ENCODE results near the gene MYO1E.

MYO1E gene

GRCh38 chr15:59294574-59295260 lies 78.0 kb downstream of the MYO1E start:
- Mint-ChIP-seq H3K27me3 (ENCODE audit: low read depth) (no peaks in the 10 kb centered on the region), H3K27ac (no peak overlapping the region), H3K9me3 (no peaks in the 10 kb centered on the region), H3K36me3 (ENCODE audit: low read depth) (no peaks in the 10 kb centered on the region), H3K4me1 (peaks cover 24% of the 10 kb centered on the region), H3K4me3 (no peak overlapping the region)
- no peak for TF ChIP-seq CTCF (IDR thresholded peaks at IDR 0.05; ENCODE audit: unreplicated experiment in 3 of 3)

- H3K9me3 Mint-ChIP-seq: no peaks in the 10 kb centered on the region
- no peaks in the 10 kb centered on the region for H3K27me3 Mint-ChIP-seq (ENCODE audit: low read depth)
- H3K4me1 Mint-ChIP-seq: peaks cover 19% of the 10 kb centered on the region
- no peak overlapping the region for H3K4me3 Mint-ChIP-seq
- no peak for TF ChIP-seq CTCF (IDR thresholded peaks at IDR 0.05; ENCODE audit: unreplicated experiment in 3 of 3)
- no peaks in the 10 kb centered on the region for H3K36me3 Mint-ChIP-seq (ENCODE audit: low read depth)
- peak overlapping the region; percentile 42 to 77 (median 61) for H3K27ac Mint-ChIP-seq
These were observed 80.1 kb downstream of the MYO1E start for GRCh38 chr15:59292442-59293151.

DNA sequence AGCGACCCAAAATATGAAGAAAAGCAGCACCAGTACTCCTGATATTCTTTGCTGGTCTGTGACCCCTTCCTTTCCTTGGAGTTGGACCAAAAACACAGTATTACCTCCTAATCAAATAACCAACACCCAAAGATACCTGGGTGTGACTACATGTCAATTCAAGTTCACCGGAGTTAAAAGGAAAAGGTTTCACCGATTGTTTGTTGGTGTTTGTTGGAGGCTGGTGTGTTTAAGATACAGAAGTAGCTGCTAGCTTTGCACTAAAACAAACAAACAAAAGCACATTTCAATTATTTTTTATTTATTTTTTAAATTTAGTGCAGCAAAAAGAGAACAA lies 81.5 kb downstream of the MYO1E start:
- H3K27me3 Mint-ChIP-seq (ENCODE audit: low read depth): no peaks in the 10 kb centered on the region
- no peaks in the 10 kb centered on the region for H3K9me3 Mint-ChIP-seq
- no peak for TF ChIP-seq CTCF (IDR thresholded peaks at IDR 0.05; ENCODE audit: unreplicated experiment in 3 of 3)
- peaks cover 19% of the 10 kb centered on the region for H3K4me1 Mint-ChIP-seq
- no peak overlapping the region for H3K4me3 Mint-ChIP-seq
- H3K27ac Mint-ChIP-seq: no peak overlapping the region
- H3K36me3 Mint-ChIP-seq (ENCODE audit: low read depth): no peaks in the 10 kb centered on the region

- Mint-ChIP-seq H3K27me3 (ENCODE audit: low read depth) (no peaks in the 10 kb centered on the region), H3K27ac (no peak overlapping the region), H3K4me1 (peaks cover 15% of the 10 kb centered on the region), H3K36me3 (ENCODE audit: low read depth) (no peaks in the 10 kb centered on the region), H3K9me3 (no peaks in the 10 kb centered on the region), H3K4me3 (no peak overlapping the region)
- no peak for TF ChIP-seq CTCF (IDR thresholded peaks at IDR 0.05; ENCODE audit: unreplicated experiment in 3 of 3)
These were observed 82.1 kb downstream of the MYO1E start for GRCh38 chr15:59290295-59291212.

DNA sequence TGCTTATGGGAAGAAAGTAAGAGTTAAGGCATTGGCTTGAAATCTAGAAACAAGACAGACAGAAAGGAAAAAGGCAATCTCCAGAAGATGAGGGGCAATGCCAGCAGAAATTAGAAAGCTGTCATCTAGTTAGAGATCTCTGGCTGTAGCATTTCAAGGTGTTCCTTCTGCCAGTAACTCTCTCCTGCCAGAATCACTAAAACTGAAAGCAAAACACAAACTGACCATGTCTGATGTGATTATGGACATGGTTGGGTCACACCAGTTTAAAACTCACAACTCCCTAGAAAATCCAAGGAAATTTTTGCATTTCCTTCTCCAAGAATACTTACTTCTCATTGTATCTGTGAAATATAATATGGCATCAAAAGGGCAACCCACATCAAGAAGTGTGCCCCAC lies 83.1 kb downstream of the MYO1E start:
- no peak for TF ChIP-seq CTCF (IDR thresholded peaks at IDR 0.05; ENCODE audit: unreplicated experiment in 3 of 3)
- Mint-ChIP-seq H3K27me3 (ENCODE audit: low read depth) (no peaks in the 10 kb centered on the region), H3K36me3 (ENCODE audit: low read depth) (no peaks in the 10 kb centered on the region), H3K27ac (no peak overlapping the region), H3K9me3 (no peaks in the 10 kb centered on the region), H3K4me1 (peaks cover 11% of the 10 kb centered on the region), H3K4me3 (no peak overlapping the region)

All from nephron (organoid).